Right lobe of liver (tissue), 6 donors: Measurements from ENCODE around the gene FLAD1. TPM values are rescaled to one million over a fixed set of nuclear protein-coding genes. Genes with fewer than 3 reads are reported as not detected.

ENCODE experiments used
- ATAC-seq, 4 donors: fragments of 200-7000 bp; cut with Tn5 transposase; one replicate each; pipeline ENCODE4 v1.9.1; 2020; ENCODE audit warnings: mild to moderate bottlenecking in 4 of 4, moderate library complexity in 4 of 4
- DNase-seq, 3 donors: peaks; one replicate each; pipeline ENCODE4 v3.0.0-alpha.2; 2020
- H3K27ac ChIP-seq, 3 donors: fragments of 200-600 bp; one replicate each; pipeline ENCODE4 v1.8.0; 2022
- H3K27me3 ChIP-seq, 2 donors: fragments of 200-600 bp; one replicate each; pipeline ENCODE4 v1.8.0; 2022
- H3K36me3 ChIP-seq, 4 donors: fragments of 200-600 bp; sonication (generic) in 1 of 4; one replicate each; pipeline versions ENCODE4 v1.5.1 to v1.8.0; 2017 to 2022; ENCODE audit warnings: control low read depth in 1 of 4
- H3K4me1 ChIP-seq, 4 donors: fragments of 200-600 bp; sonication (generic) in 1 of 4; one replicate each; pipeline versions ENCODE4 v1.5.1 to v1.8.0; 2017 to 2022; ENCODE audit warnings: control low read depth in 1 of 4
- H3K4me3 ChIP-seq, 3 donors: fragments of 200-600 bp; one replicate each; pipeline ENCODE4 v1.8.0; 2022
- H3K9me3 ChIP-seq, 4 donors: fragments of 200-600 bp; sonication (generic) in 1 of 4; one replicate each; pipeline versions ENCODE4 v1.5.1 to v1.8.0; 2017 to 2022; ENCODE audit warnings: control low read depth in 1 of 4
- CTCF ChIP-seq, 4 donors: fragments of 200-600 bp in 3 of 4; fragments of 450-650 bp in 1 of 4; IDR thresholded peaks; one replicate each; pipeline versions ENCODE4 v1.5.1 to v1.8.0; 2016 to 2022; ENCODE audit warnings: antibody characterized with exemption in 4 of 4, mild to moderate bottlenecking in 2 of 4
- POLR2A ChIP-seq: fragments of 450-650 bp; IDR thresholded peaks from one replicate; pipeline ENCODE4 v1.6.1; 2017; ENCODE audit warnings: antibody characterized with exemption, mild to moderate bottlenecking
- WGBS: methylation state at CpG from one replicate; pipeline ENCODE4 v1.1.6; 2018; ENCODE audit warnings: low coverage, low lambda C conversion rate; ENCODE audit not compliant: insufficient coverage; ENCODE audit errors: missing lambda C conversion rate; 5-methylcytosine and 5-hydroxymethylcytosine counted together
- intact Hi-C, 2 donors: fragments of 100-400 bp; cut with DNase I; formaldehyde crosslinking; loops; one replicate each; pipeline versions ENCODE4 v1.11.2 to v1.14.1; 2022
- total RNA-seq, 6 experiments: library from RNA; depleted of rRNA in 2 of 6; stranded (reverse); fragments of >200 nt in 2 of 6; fragmentation: NEBNext Ultra II Directional in 3 of 6; extraction: Animal tissue kit (Norgen Biotek cat#: 25700) in 3 of 6; gene quantifications; one replicate each; pipeline versions ENCODE4 v1.1.0 to v1.2.4, GENCODE V29; 2016 to 2023
- donor health status: DM: no; HTN: yes; CAD: no.
- donor health status: DM: no; HTN: no; CAD: no.
- donor health status: DM: no; HTN: no; CAD: no.
- donor health status: DM: no; HTN: yes; CAD: no.
- donor health status: DM: no; HTN: yes; CAD: no.

The FLAD1 gene
- total RNA-seq, 6 experiments from 2014 or later: 18.3 to 33.1 (median 24.6) TPM

- intact Hi-C loops: no loop called here
- DNase-seq: no peak
- H3K4me3 ChIP-seq: no peak overlapping the region
- ATAC-seq: no peak
- TF ChIP-seq POLR2A: no peak
- no peak for TF ChIP-seq CTCF (IDR thresholded peaks at IDR 0.05)
- H3K36me3 ChIP-seq: no peaks in the 10 kb centered on the region
- H3K27me3 ChIP-seq: no peaks in the 10 kb centered on the region
- H3K27ac ChIP-seq: no peak overlapping the region
- peaks cover 0 to 23% (median 2%) of the 10 kb centered on the region in 4 donors for H3K4me1 ChIP-seq
- WGBS: 67% methylated on average over 2 of the region's 9 CpGs
- no peaks in the 10 kb centered on the region for H3K9me3 ChIP-seq
Measured at GRCh38 chr1:155024315-155024714, 41.2 kb downstream of the FLAD1 start.

DNA sequence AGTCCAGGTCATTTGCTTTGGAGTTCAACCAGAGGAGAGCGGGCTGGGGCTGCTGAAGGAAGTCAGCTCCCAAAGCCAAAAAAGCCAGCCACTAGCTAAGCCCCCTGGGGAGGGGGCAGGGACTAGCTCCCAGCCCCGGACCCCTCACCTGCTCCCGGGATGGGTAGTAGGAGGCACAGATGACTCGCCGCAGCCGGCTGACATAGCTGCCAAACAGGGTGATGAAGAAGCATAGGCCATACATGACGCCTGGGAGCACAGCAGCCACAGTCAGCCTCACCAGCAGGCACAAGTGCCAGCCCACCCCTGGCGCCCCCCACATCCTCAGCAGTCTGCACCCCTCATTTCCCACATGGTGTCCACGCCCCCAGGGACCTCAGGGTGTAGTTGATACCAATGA is 43.0 kb downstream of the FLAD1 start:
- intact Hi-C loops: no loop called here
- H3K27me3 ChIP-seq: no peaks in the 10 kb centered on the region
- H3K9me3 ChIP-seq: no peaks in the 10 kb centered on the region
- no peak for TF ChIP-seq CTCF (IDR thresholded peaks at IDR 0.05)
- no peak for TF ChIP-seq POLR2A
- no peak overlapping the region for H3K4me3 ChIP-seq
- 80% methylated on average over 2 of the region's 9 CpGs for WGBS
- ATAC-seq (no peak), DNase-seq (no peak)
- H3K4me1 ChIP-seq: peaks cover 0 to 23% (median 2%) of the 10 kb centered on the region in 4 donors
- no peaks in the 10 kb centered on the region for H3K36me3 ChIP-seq
- H3K27ac ChIP-seq: no peak overlapping the region

GRCh38 chr1:155026588-155026987 is 43.4 kb downstream of the FLAD1 start:
- H3K9me3 ChIP-seq: no peaks in the 10 kb centered on the region
- no peak overlapping the region for H3K4me3 ChIP-seq
- H3K27me3 ChIP-seq: no peaks in the 10 kb centered on the region
- no peak for DNase-seq
- no peak overlapping the region for H3K27ac ChIP-seq
- ATAC-seq: peak in 1 of 4 donors; percentile 64
- intact Hi-C loops: no loop called here
- H3K4me1 ChIP-seq: peaks cover 0 to 23% (median 2%) of the 10 kb centered on the region in 4 donors
- WGBS: 88% methylated on average over 6 of the region's 6 CpGs
- H3K36me3 ChIP-seq: no peaks in the 10 kb centered on the region
- TF ChIP-seq CTCF (IDR thresholded peaks at IDR 0.05) (no peak), POLR2A (no peak)

GRCh38 chr1:155029513-155030242 is 46.5 kb downstream of the FLAD1 start:
- Histone ChIP-seq H3K36me3 (no peaks in the 10 kb centered on the region), H3K27me3 (no peaks in the 10 kb centered on the region), H3K27ac (no peak overlapping the region), H3K4me3 (no peak overlapping the region), H3K9me3 (no peaks in the 10 kb centered on the region), H3K4me1 (peaks cover 0 to 9% (median 2%) of the 10 kb centered on the region in 4 donors)
- ATAC-seq (no peak), DNase-seq (no peak)
- 73% methylated on average over 3 of the region's 16 CpGs for WGBS
- intact Hi-C loops: no loop called here
- TF ChIP-seq POLR2A (no peak), CTCF (IDR thresholded peaks at IDR 0.05) (no peak)
